ENCODE measurements around the gene RNF11.

The RNF11 gene

DNA sequence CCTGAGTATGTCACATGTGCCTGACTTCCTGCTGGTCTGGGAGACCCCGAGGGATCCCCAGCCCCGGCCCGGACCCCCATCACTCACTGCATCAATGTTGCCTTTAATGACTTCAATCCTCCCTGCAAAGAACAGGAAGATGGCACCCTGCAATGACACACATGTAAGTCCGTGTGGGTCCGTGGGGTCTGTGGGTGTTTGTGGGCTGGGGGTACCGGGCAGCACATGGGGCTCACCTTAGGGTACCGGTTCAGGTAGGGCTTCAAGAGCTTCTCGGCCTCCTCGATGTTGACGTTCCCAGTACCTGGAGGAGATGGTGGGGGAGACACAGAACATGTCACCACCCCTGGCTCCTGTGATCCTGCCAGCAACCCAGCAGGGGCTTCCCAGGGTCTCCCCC, 66.2 kb downstream of the RNF11 start:
- TF ChIP-seq CTCF (IDR thresholded peaks at IDR 0.05; ENCODE audit: borderline replicate concordance, insufficient read depth, low read depth, low read length): no peak
- no peak overlapping the region for H3K4me3 ChIP-seq (ENCODE audit: low read depth, low read length)

- no peak for TF ChIP-seq CTCF (IDR thresholded peaks at IDR 0.05; ENCODE audit: borderline replicate concordance, insufficient read depth, low read depth, low read length)
- H3K4me3 ChIP-seq (ENCODE audit: low read depth, low read length): no peak overlapping the region
Observed at GRCh38 chr1:51302746-51303145, 66.7 kb downstream of the RNF11 start.

DNA sequence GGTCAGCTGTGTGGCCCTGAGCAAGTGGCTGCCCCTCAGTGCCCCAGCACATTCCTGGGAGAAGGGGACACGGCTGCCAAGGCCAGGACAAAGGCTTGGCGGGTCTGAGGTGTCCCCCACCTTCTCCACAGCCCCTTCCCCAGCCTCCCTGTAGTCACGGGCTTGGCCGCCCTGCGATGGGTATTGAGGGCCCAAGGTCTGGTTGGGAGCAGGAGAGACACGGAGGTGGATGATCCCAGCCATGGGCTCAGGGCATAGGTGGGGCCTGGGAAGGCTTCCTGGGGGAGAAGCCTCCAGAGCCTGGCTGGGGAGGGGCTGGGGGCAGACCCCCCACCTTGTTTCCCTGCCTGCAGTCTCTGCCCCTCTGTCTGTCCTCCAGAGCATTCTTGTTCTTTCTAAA, 67.2 kb downstream of the RNF11 start:
- H3K4me3 ChIP-seq (ENCODE audit: low read depth, low read length): no peak overlapping the region
- no peak for TF ChIP-seq CTCF (IDR thresholded peaks at IDR 0.05; ENCODE audit: borderline replicate concordance, insufficient read depth, low read depth, low read length)

DNA sequence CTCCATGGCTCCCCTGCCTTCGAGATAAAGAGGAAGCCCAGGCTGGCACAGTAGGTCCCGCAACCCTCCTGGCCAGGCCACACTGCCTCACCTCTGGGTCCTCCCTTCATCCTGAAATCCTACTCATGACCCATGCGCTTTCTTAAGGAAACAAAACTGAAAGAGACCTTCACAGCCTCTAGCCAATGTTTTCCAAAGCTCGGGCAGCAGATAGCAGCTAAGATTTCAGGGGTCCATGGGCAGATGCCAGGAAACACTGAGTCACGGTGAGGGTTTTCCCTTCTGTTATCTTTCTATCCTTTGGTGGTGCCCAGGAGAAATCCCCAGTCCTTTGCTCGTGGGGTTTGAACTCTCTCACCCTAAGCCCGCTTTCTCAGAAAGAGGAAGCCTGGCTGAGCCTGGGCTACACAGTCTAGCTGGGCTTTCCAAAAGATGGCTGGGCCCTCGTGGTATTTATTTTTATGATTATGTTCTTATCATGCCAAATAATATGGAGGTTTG, 67.7 kb downstream of the RNF11 start:
- TF ChIP-seq CTCF (IDR thresholded peaks at IDR 0.05; ENCODE audit: borderline replicate concordance, insufficient read depth, low read depth, low read length): no peak
- no peak overlapping the region for H3K4me3 ChIP-seq (ENCODE audit: low read depth, low read length)

DNA sequence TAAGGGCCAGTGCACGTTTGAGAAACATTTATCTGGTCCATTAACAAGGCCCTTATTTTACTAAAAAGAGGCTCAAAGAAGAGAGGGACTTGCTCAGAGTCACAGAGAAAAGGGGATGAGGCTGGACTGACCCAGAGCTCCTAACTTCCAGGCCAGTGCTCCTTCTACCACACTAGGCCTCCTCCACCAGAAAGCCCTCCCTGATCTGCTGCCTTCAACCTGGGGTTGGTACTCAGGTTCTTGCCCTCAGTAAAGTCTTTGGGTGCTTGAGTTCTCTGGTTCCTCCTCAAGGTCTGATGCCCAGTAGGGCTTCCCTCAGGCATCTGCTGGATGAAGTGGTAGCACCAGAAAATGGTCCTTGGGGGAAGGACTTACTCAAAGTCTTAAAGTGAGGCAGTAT, 68.3 kb downstream of the RNF11 start:
- H3K4me3 ChIP-seq (ENCODE audit: low read depth, low read length): no peak overlapping the region
- no peak for TF ChIP-seq CTCF (IDR thresholded peaks at IDR 0.05; ENCODE audit: borderline replicate concordance, insufficient read depth, low read depth, low read length)

DNA sequence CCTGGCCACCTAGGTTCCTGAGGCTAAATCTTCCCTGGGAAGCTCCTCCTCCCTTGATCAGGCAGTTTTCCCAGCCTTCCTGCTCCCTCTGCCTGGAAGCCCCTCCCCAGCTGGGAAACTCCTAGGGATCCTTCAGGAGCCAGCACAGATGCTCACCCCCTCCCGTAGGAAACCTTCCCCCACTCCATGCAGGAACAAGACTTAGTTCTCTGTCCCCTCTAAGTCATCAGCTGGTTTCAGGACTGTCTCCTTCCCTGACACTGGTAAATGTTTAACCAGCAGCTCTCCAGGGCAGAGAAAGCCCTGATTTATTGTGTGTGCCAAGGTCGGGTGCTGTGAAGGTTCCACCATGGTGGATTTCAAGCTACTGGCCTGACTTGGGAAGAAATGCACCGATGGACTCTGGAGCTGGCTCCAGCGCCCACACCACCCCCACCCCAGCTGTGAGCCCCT, 69.3 kb downstream of the RNF11 start:
- TF ChIP-seq CTCF (IDR thresholded peaks at IDR 0.05; ENCODE audit: borderline replicate concordance, insufficient read depth, low read depth, low read length): no peak
- H3K4me3 ChIP-seq (ENCODE audit: low read depth, low read length): no peak overlapping the region

DNA sequence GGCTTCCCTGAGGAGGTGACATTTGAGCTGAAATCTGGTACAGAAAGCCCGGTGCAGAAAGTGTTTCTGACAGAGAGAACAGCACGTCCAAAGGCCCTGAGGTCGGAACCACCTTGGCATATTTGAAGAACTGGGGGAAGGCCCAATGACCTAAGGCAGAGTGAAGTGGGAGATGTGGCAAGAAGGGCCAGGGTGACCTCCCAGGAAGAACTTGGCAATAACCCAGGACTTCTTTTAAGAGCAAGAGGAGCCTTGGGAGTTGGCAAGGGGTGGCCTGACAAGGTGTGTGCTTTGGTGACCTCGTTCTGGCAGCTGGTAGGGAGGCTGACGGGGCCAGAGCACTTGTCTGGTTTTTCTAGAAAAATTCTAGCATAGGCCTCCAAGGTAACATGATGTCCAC, 70.9 kb downstream of the RNF11 start:
- H3K4me3 ChIP-seq (ENCODE audit: low read depth, low read length): no peak overlapping the region
- TF ChIP-seq CTCF (IDR thresholded peaks at IDR 0.05; ENCODE audit: borderline replicate concordance, insufficient read depth, low read depth, low read length): no peak
